GM10266 (cell line): Measurements from ENCODE around the gene C7orf57.

Source experiments
- DNase-seq: peaks from one replicate; pipeline ENCODE4 v3.0.0; 2012; ENCODE audit errors: extremely low spot score
- TF ChIP-seq, protein P1 (sequence below): IDR thresholded peaks from 2 replicates; pipeline ENCODE4 v1.5.1; 2012; ENCODE audit warnings: mild to moderate bottlenecking, low read depth; ENCODE audit not compliant: control insufficient read depth, insufficient read depth; ENCODE audit errors: missing control alignments

The C7orf57 gene

DNA sequence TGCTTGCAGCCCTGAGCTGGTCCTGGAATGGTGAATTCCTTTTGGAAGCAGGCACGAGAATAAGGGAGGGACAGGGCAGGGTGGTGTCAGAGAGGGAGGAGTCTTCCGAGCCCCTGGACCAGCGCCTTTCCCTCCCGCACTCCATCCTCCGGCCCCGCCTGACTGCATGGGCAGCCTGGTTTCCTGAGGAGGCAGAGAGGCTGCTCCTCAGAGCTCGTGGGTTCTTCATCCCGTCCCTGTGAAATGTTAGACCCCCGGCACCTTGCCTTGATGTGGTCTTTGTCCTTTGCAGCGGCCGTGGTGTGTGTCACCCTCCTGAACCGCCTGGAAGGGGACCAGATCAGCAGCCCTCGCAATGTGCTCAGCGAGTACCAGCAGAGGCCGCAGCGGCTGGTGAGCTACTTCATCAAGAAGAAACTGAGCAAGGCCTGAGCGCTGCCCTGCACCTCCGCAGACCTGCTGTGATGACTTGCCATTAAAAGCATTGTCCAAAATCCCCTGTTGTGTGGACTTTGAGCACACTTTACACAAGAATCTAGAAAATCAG is 72.7 kb downstream of the C7orf57 start:
- DNase-seq, result no peak
- TF ChIP-seq, protein P1, sequence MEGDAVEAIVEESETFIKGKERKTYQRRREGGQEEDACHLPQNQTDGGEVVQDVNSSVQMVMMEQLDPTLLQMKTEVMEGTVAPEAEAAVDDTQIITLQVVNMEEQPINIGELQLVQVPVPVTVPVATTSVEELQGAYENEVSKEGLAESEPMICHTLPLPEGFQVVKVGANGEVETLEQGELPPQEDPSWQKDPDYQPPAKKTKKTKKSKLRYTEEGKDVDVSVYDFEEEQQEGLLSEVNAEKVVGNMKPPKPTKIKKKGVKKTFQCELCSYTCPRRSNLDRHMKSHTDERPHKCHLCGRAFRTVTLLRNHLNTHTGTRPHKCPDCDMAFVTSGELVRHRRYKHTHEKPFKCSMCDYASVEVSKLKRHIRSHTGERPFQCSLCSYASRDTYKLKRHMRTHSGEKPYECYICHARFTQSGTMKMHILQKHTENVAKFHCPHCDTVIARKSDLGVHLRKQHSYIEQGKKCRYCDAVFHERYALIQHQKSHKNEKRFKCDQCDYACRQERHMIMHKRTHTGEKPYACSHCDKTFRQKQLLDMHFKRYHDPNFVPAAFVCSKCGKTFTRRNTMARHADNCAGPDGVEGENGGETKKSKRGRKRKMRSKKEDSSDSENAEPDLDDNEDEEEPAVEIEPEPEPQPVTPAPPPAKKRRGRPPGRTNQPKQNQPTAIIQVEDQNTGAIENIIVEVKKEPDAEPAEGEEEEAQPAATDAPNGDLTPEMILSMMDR, result no peak

GRCh38 chr7:48108959-48109847 is 73.9 kb downstream of the C7orf57 start:
- DNase-seq, result no peak
- TF ChIP-seq, protein P1, result no peak

DNA sequence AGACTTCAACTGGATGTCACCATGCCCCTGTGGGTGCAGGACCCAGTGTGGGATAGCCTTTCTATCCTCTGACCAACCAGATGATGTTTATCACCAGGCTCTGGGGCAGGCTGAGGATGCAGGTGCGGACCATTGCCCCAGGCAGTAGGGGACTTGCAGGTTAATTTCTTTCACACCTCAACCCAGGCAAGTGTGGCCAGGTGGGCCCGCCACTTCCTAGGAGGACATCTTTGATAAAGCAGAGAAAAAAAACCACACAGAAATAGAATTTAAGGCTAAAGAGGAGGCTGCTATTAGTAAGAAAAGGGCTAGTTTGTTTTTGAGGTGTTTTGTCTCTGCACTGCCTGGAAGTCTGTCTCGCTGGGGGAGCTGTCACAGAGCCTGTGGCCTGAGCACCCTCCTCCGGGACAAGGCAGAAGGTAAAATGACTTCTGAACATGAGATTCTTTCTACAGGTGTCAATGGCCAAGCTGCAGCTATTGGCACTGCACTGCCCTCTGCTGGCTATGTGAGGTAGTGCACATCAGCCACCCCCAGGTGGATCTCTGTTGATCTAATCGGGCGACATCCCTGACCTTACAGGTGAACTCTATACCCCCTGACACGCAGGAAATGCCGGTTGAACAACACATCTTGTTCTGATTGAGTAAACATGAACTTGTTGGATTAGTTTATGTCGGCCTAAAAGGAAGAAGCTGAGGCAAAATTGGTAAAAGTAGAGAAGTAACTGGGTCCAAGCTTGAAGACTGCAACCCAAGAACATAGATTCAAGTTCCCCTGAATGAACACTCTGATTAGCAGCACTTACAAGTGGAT is 74.7 kb downstream of the C7orf57 start:
- peak; percentile 71 for DNase-seq
- TF ChIP-seq, protein P1, result peak; percentile 98

- TF ChIP-seq, protein P1, result no peak
- no peak for DNase-seq
These were observed 75.5 kb downstream of the C7orf57 start for GRCh38 chr7:48110868-48111267.
